Measurements from ENCODE around the gene GLI3.

GLI3 gene

GRCh38 chr7:42180806-42181205, 56.2 kb downstream of the GLI3 start:
- peaks cover 8% of the 10 kb centered on the region for H3K27me3 Mint-ChIP-seq
- no peak overlapping the region for H3K4me3 Mint-ChIP-seq
- no peak overlapping the region for H3K27ac Mint-ChIP-seq
- no peaks in the 10 kb centered on the region for H3K9me3 Mint-ChIP-seq
- no peak for ATAC-seq
- no peaks in the 10 kb centered on the region for H3K4me1 Mint-ChIP-seq
- DNase-seq = no peak

GRCh38 chr7:42176724-42177101, 60.3 kb downstream of the GLI3 start:
- no peak for DNase-seq
- no peak for ATAC-seq
- H3K4me3 Mint-ChIP-seq = no peak overlapping the region
- H3K9me3 Mint-ChIP-seq = no peaks in the 10 kb centered on the region
- no peaks in the 10 kb centered on the region for H3K4me1 Mint-ChIP-seq
- H3K27ac Mint-ChIP-seq = peak overlapping the region in 1 of 2 donors; percentile 49
- H3K27me3 Mint-ChIP-seq = peaks cover 8% of the 10 kb centered on the region

GRCh38 chr7:42175834-42176723, 60.9 kb downstream of the GLI3 start:
- no peak for DNase-seq
- H3K27ac Mint-ChIP-seq = peak overlapping the region in 1 of 2 donors; percentile 49
- H3K4me1 Mint-ChIP-seq = no peaks in the 10 kb centered on the region
- H3K9me3 Mint-ChIP-seq = no peaks in the 10 kb centered on the region
- no peak for ATAC-seq
- no peak overlapping the region for H3K4me3 Mint-ChIP-seq
- H3K27me3 Mint-ChIP-seq = peaks cover 8% of the 10 kb centered on the region

- ATAC-seq (no peak), DNase-seq (no peak)
- H3K9me3 Mint-ChIP-seq = no peaks in the 10 kb centered on the region
- H3K4me1 Mint-ChIP-seq = no peaks in the 10 kb centered on the region
- peaks cover 8% of the 10 kb centered on the region for H3K27me3 Mint-ChIP-seq
- no peak overlapping the region for H3K4me3 Mint-ChIP-seq
- H3K27ac Mint-ChIP-seq = no peak overlapping the region
Observed at GRCh38 chr7:42174391-42174912, 62.6 kb downstream of the GLI3 start.

GRCh38 chr7:42170724-42171123, 66.3 kb downstream of the GLI3 start:
- no peak for ATAC-seq
- no peaks in the 10 kb centered on the region for H3K9me3 Mint-ChIP-seq
- no peak for DNase-seq
- no peaks in the 10 kb centered on the region for H3K27me3 Mint-ChIP-seq
- no peak overlapping the region for H3K4me3 Mint-ChIP-seq
- no peak overlapping the region for H3K27ac Mint-ChIP-seq
- H3K4me1 Mint-ChIP-seq = no peaks in the 10 kb centered on the region

- Mint-ChIP-seq H3K27ac (no peak overlapping the region), H3K4me3 (no peak overlapping the region), H3K9me3 (no peaks in the 10 kb centered on the region), H3K4me1 (no peaks in the 10 kb centered on the region), H3K27me3 (no peaks in the 10 kb centered on the region)
- ATAC-seq (no peak), DNase-seq (no peak)
Observed at GRCh38 chr7:42168512-42168911, 68.5 kb downstream of the GLI3 start.

- H3K4me3 Mint-ChIP-seq = no peak overlapping the region
- no peak for DNase-seq
- no peaks in the 10 kb centered on the region for H3K4me1 Mint-ChIP-seq
- ATAC-seq = no peak
- H3K27ac Mint-ChIP-seq = no peak overlapping the region
- H3K27me3 Mint-ChIP-seq = no peaks in the 10 kb centered on the region
- H3K9me3 Mint-ChIP-seq = no peaks in the 10 kb centered on the region
Observed at GRCh38 chr7:42167631-42168236, 69.3 kb downstream of the GLI3 start.

GRCh38 chr7:42167206-42167605, 69.8 kb downstream of the GLI3 start:
- no peaks in the 10 kb centered on the region for H3K9me3 Mint-ChIP-seq
- no peak overlapping the region for H3K4me3 Mint-ChIP-seq
- no peak for DNase-seq
- H3K27ac Mint-ChIP-seq = no peak overlapping the region
- ATAC-seq = no peak
- no peaks in the 10 kb centered on the region for H3K27me3 Mint-ChIP-seq
- H3K4me1 Mint-ChIP-seq = no peaks in the 10 kb centered on the region

- H3K4me1 Mint-ChIP-seq = no peaks in the 10 kb centered on the region
- no peak overlapping the region for H3K4me3 Mint-ChIP-seq
- no peaks in the 10 kb centered on the region for H3K9me3 Mint-ChIP-seq
- no peak overlapping the region for H3K27ac Mint-ChIP-seq
- ATAC-seq (no peak), DNase-seq (no peak)
- no peaks in the 10 kb centered on the region for H3K27me3 Mint-ChIP-seq
Observed at GRCh38 chr7:42164881-42165428, 72.1 kb downstream of the GLI3 start.

GRCh38 chr7:42162560-42163325, 74.3 kb downstream of the GLI3 start:
- H3K4me1 Mint-ChIP-seq = no peaks in the 10 kb centered on the region
- ATAC-seq (no peak), DNase-seq (no peak)
- no peaks in the 10 kb centered on the region for H3K27me3 Mint-ChIP-seq
- no peak overlapping the region for H3K27ac Mint-ChIP-seq
- no peaks in the 10 kb centered on the region for H3K9me3 Mint-ChIP-seq
- no peak overlapping the region for H3K4me3 Mint-ChIP-seq

- no peak for DNase-seq
- H3K4me1 Mint-ChIP-seq = no peaks in the 10 kb centered on the region
- H3K27me3 Mint-ChIP-seq = no peaks in the 10 kb centered on the region
- H3K27ac Mint-ChIP-seq = no peak overlapping the region
- H3K4me3 Mint-ChIP-seq = no peak overlapping the region
- no peak for ATAC-seq
- no peaks in the 10 kb centered on the region for H3K9me3 Mint-ChIP-seq
Observed at GRCh38 chr7:42161719-42162118, 75.3 kb downstream of the GLI3 start.

GRCh38 chr7:42161110-42161509, 75.9 kb downstream of the GLI3 start:
- ATAC-seq (no peak), DNase-seq (no peak)
- H3K27ac Mint-ChIP-seq = no peak overlapping the region
- H3K9me3 Mint-ChIP-seq = no peaks in the 10 kb centered on the region
- no peak overlapping the region for H3K4me3 Mint-ChIP-seq
- H3K27me3 Mint-ChIP-seq = no peaks in the 10 kb centered on the region
- no peaks in the 10 kb centered on the region for H3K4me1 Mint-ChIP-seq

- no peak for DNase-seq
- Mint-ChIP-seq H3K4me3 (no peak overlapping the region), H3K27me3 (no peaks in the 10 kb centered on the region), H3K4me1 (no peaks in the 10 kb centered on the region), H3K27ac (no peak overlapping the region), H3K9me3 (no peaks in the 10 kb centered on the region)
- ATAC-seq = no peak
Observed at GRCh38 chr7:42159130-42159529, 77.9 kb downstream of the GLI3 start.

GRCh38 chr7:42156967-42157721, 79.9 kb downstream of the GLI3 start:
- Mint-ChIP-seq H3K4me3 (no peak overlapping the region), H3K9me3 (no peaks in the 10 kb centered on the region), H3K27me3 (no peaks in the 10 kb centered on the region), H3K27ac (no peak overlapping the region), H3K4me1 (no peaks in the 10 kb centered on the region)
- ATAC-seq = no peak
- no peak for DNase-seq

- H3K4me3 Mint-ChIP-seq = no peak overlapping the region
- no peaks in the 10 kb centered on the region for H3K4me1 Mint-ChIP-seq
- no peak for ATAC-seq
- peak overlapping the region in 1 of 2 donors; percentile 50 for H3K27ac Mint-ChIP-seq
- DNase-seq = no peak
- no peaks in the 10 kb centered on the region for H3K27me3 Mint-ChIP-seq
- no peaks in the 10 kb centered on the region for H3K9me3 Mint-ChIP-seq
Observed at GRCh38 chr7:42156291-42156865, 80.6 kb downstream of the GLI3 start.
